ENCODE results near the gene LRCH1.

Gene LRCH1

DNA sequence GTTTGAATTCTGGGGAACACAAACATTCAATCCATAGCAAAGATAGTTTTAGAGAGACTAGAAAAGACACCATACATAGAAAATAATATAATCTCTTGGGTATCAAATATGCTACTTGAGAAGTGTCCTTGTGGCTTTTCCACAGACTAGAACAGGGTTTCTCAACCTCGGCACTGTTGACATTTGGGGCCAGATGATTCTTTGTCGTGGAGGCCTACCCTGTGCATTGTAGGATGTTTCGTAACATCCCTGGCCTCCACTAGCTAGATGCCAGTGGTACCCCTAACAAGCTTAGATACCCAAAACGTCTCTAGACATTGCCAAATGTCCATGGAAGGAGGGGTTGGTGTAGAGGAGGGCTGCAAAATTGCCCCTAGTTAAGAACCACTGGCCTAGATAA is 246.2 kb downstream of the LRCH1 start:
- DNase-seq (ENCODE audit: low spot score): no peak

DNA sequence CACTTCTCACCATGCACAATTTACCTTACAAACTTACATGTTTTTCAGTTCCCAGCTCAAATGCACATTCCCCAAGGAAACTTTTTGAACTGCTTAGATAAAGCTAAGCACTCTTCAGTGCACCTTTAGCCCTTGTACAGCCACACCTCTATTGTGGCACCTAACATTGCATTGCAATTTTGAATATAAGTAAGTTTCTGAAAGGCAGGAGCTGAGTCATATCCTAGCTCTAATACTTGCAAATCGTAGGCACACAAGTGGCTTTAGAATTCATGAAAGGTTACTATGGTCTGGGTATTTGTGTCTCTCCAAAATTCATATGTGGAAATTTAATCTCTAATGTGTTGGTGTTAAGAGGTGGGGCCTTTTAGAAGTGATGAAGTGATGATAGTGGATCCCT is 248.9 kb downstream of the LRCH1 start:
- no peak for DNase-seq (ENCODE audit: low spot score)

Measured in AG08396 (cell line).